Upper lobe of left lung (tissue), 6 donors: Measurements from ENCODE around the gene SETD9. TPM values are rescaled to one million over a fixed set of nuclear protein-coding genes. Genes with fewer than 3 reads are reported as not detected.

Source experiments
- ATAC-seq, 2 donors: fragments of 200-7000 bp; cut with Tn5 transposase; one replicate each; pipeline ENCODE4 v1.9.1; 2022; ENCODE audit warnings: mild to moderate bottlenecking in 2 of 2, moderate library complexity in 2 of 2; ENCODE audit not compliant: low FRiP score in 2 of 2
- DNase-seq, 2 donors: peaks; one replicate each; pipeline ENCODE4 v3.0.0-alpha.2; 2019 to 2020
- H3K27ac ChIP-seq, 4 donors: fragments of 200-600 bp; sonication (generic); one replicate each; pipeline ENCODE4 v1.5.1; 2016 to 2019
- H3K27me3 ChIP-seq, 4 donors: fragments of 200-600 bp; sonication (generic); one replicate each; pipeline ENCODE4 v1.5.1; 2017 to 2019
- H3K36me3 ChIP-seq, 4 donors: fragments of 200-600 bp; sonication (generic); one replicate each; pipeline ENCODE4 v1.5.1; 2016 to 2019
- H3K4me1 ChIP-seq, 4 donors: fragments of 200-600 bp; sonication (generic); one replicate each; pipeline ENCODE4 v1.5.1; 2018 to 2019
- H3K4me3 ChIP-seq, 4 donors: fragments of 200-600 bp; sonication (generic); one replicate each; pipeline ENCODE4 v1.5.1; 2017 to 2019; ENCODE audit warnings: mild to moderate bottlenecking in 2 of 4, moderate library complexity in 1 of 4
- H3K9me3 ChIP-seq, 4 donors: fragments of 200-600 bp; sonication (generic); one replicate each; pipeline ENCODE4 v1.5.1; 2018 to 2019
- CTCF ChIP-seq, 6 experiments: fragments of 450-650 bp in 4 of 6; fragments of 200-600 bp in 2 of 6; sonication (generic) in 2 of 6; IDR thresholded peaks; one replicate each; pipeline ENCODE4 v1.5.1; 2016 to 2019; ENCODE audit warnings: antibody characterized with exemption in 6 of 6
- EP300 ChIP-seq, 4 donors: sonication (generic); formaldehyde crosslinking; IDR thresholded peaks; one replicate each; pipeline ENCODE4 v1.5.1; 2017; ENCODE audit warnings: antibody characterized with exemption in 4 of 4, control low read depth in 2 of 4
- POLR2A ChIP-seq, 4 donors: fragments of 450-650 bp; IDR thresholded peaks; one replicate each; pipeline ENCODE4 v1.5.1; 2016 to 2017; ENCODE audit warnings: antibody characterized with exemption in 4 of 4, mild to moderate bottlenecking in 2 of 4
- POLR2AphosphoS5 ChIP-seq, 2 donors: sonication (generic); formaldehyde crosslinking; IDR thresholded peaks; one replicate each; pipeline ENCODE4 v1.5.1; 2017; ENCODE audit warnings: antibody characterized with exemption in 2 of 2
- WGBS, 2 donors: methylation state at CpG; one replicate each; pipeline ENCODE4 v1.1.5; 2017 to 2018; 5-methylcytosine and 5-hydroxymethylcytosine counted together
- total RNA-seq, 6 donors: library from RNA; depleted of rRNA in 4 of 6; stranded (reverse); fragments of >200 nt in 4 of 6; gene quantifications; one replicate each; pipeline versions ENCODE4 v1.1.0 to v1.2.1, GENCODE V29; 2016 to 2021
- donor health status: DM: no; HTN: no; CAD: no; lungs with moderate emphysema.
- donor health status: DM: no; HTN: yes; CAD: no; lungs with severe emphysema.

The SETD9 gene
- total RNA-seq, 6 donors from 2014 or later, result 0.67 to 25.1 (median 9.4) TPM

- Histone ChIP-seq H3K4me3 (no peak overlapping the region), H3K27ac (no peak overlapping the region), H3K9me3 (no peaks in the 10 kb centered on the region), H3K4me1 (no peaks in the 10 kb centered on the region), H3K27me3 (no peaks in the 10 kb centered on the region), H3K36me3 (no peaks in the 10 kb centered on the region)
- TF ChIP-seq POLR2A (IDR thresholded peaks at IDR 0.05) (no peak), CTCF (IDR thresholded peaks at IDR 0.05) (no peak), EP300 (IDR thresholded peaks at IDR 0.05) (no peak), POLR2AphosphoS5 (IDR thresholded peaks at IDR 0.05) (no peak)
- WGBS, 2 donors, result 88% methylated on average over 6 of the region's 6 CpGs
- ATAC-seq, result no peak
- no peak for DNase-seq
These were observed 52.4 kb downstream of the SETD9 start for GRCh38 chr5:56961746-56962145.

GRCh38 chr5:56962286-56962685 lies 52.9 kb downstream of the SETD9 start:
- Histone ChIP-seq H3K4me1 (no peaks in the 10 kb centered on the region), H3K27me3 (no peaks in the 10 kb centered on the region), H3K27ac (no peak overlapping the region), H3K36me3 (no peaks in the 10 kb centered on the region), H3K4me3 (no peak overlapping the region), H3K9me3 (no peaks in the 10 kb centered on the region)
- DNase-seq (no peak), ATAC-seq (no peak)
- 38 to 53% methylated on average over 2 of the region's 2 CpGs for WGBS, 2 donors
- TF ChIP-seq CTCF (IDR thresholded peaks at IDR 0.05) (no peak), POLR2A (IDR thresholded peaks at IDR 0.05) (no peak), EP300 (IDR thresholded peaks at IDR 0.05) (no peak), POLR2AphosphoS5 (IDR thresholded peaks at IDR 0.05) (no peak)

- TF ChIP-seq CTCF (IDR thresholded peaks at IDR 0.05) (no peak), EP300 (IDR thresholded peaks at IDR 0.05) (no peak), POLR2AphosphoS5 (IDR thresholded peaks at IDR 0.05) (no peak), POLR2A (IDR thresholded peaks at IDR 0.05) (no peak)
- 69 to 74% methylated on average over 5 of the region's 5 CpGs for WGBS, 2 donors
These were observed 53.9 kb downstream of the SETD9 start for GRCh38 chr5:56963246-56963645.

GRCh38 chr5:56964173-56964572 lies 54.8 kb downstream of the SETD9 start:
- Histone ChIP-seq H3K27ac (no peak overlapping the region), H3K36me3 (no peaks in the 10 kb centered on the region), H3K4me3 (no peak overlapping the region), H3K9me3 (no peaks in the 10 kb centered on the region), H3K27me3 (no peaks in the 10 kb centered on the region), H3K4me1 (no peaks in the 10 kb centered on the region)
- DNase-seq (no peak), ATAC-seq (no peak)
- 63 to 68% methylated on average over 2 of the region's 2 CpGs for WGBS, 2 donors
- no peak for TF ChIP-seq CTCF (IDR thresholded peaks at IDR 0.05)
- no peak for TF ChIP-seq EP300 (IDR thresholded peaks at IDR 0.05)
- TF ChIP-seq POLR2A (IDR thresholded peaks at IDR 0.05), result no peak
- TF ChIP-seq POLR2AphosphoS5 (IDR thresholded peaks at IDR 0.05), result no peak

More at GRCh38 chr5:56963246-56963645, 53.9 kb downstream of the SETD9 start:
- H3K36me3 ChIP-seq, result no peaks in the 10 kb centered on the region
- H3K27ac ChIP-seq, result no peak overlapping the region
- H3K4me3 ChIP-seq, result no peak overlapping the region
- no peak for DNase-seq
- no peaks in the 10 kb centered on the region for H3K4me1 ChIP-seq
- no peak for ATAC-seq
- no peaks in the 10 kb centered on the region for H3K9me3 ChIP-seq
- no peaks in the 10 kb centered on the region for H3K27me3 ChIP-seq

Other genes with a start within 250 kb of the SETD9 start
- 10 to 100 TPM; 10.9 to 29.2 (median 23.3) TPM for gene MAP3K1, start 94.0 kb upstream of the SETD9 start, total RNA-seq
- 10 to 100 TPM; 11.3 to 20.5 (median 12.6) TPM for gene MIER3, start 42.5 kb downstream of the SETD9 start, total RNA-seq